GM19023 (cell line): Measurements from ENCODE around the gene IL6.
"Not testable (repeated sequence)": the region's sequence is repeated elsewhere in the genome, so short reads cannot be mapped to it uniquely, and the experiment has no call there.

Experiments
- ATAC-seq: cut with Tn5 transposase; IDR thresholded peaks from one replicate; pipeline ENCODE4 v1.9.1; 2021; ENCODE audit warnings: mild to moderate bottlenecking, moderate library complexity; ENCODE audit not compliant: unreplicated experiment

IL6 gene

DNA sequence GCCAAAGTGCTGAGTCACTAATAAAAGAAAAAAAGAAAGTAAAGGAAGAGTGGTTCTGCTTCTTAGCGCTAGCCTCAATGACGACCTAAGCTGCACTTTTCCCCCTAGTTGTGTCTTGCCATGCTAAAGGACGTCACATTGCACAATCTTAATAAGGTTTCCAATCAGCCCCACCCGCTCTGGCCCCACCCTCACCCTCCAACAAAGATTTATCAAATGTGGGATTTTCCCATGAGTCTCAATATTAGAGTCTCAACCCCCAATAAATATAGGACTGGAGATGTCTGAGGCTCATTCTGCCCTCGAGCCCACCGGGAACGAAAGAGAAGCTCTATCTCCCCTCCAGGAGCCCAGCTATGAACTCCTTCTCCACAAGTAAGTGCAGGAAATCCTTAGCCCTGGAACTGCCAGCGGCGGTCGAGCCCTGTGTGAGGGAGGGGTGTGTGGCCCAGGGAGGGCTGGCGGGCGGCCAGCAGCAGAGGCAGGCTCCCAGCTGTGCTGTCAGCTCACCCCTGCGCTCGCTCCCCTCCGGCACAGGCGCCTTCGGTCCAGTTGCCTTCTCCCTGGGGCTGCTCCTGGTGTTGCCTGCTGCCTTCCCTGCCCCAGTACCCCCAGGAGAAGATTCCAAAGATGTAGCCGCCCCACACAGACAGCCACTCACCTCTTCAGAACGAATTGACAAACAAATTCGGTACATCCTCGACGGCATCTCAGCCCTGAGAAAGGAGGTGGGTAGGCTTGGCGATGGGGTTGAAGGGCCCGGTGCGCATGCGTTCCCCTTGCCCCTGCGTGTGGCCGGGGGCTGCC, at the start of gene IL6:
Gene IL6, plus strand, starts transcription at position 294 of the 807 bp plus-strand sequence. Its CDS starts 63 bp downstream, at position 357.
- no peak for ATAC-seq

DNA sequence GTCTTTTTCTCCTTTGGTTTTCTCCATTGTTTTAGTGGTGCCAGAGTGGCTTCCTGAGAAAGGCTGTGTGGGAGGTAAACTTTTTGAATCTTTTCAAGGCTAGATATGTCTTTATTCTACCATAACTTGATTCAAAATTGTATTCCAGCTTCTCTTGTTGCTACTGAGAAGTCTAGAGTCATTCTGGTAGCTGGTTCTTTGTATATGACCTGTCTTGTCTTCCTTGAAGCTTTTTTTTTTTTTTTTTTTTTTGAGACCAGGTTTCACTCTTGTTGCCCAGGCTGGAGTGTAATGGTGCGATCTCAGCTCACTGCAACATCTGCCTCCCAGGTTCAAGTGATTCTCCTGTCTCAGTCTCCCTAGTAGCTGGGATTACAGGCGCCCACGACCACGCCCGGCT, 49.7 kb upstream of the IL6 start:
- ATAC-seq, result not testable (repeated sequence)

DNA sequence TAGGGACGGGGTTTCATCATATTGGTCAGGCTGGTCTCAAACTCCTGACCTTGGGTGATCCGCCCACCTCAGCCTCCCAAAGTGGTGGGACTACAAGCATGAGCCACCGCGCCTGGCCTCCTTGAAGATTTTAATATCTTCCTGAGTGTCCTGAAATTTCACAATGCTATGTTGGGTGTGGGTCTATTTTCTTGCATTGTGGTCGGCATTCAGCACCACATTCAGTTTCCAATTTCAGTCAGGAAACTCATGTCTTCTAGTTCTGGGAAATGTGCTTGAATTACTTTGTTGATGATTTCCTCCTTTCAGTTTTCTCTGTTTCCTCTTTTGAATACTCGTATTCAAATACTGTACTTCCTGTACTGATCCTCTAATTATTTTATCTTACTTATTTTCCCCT, 49.3 kb upstream of the IL6 start:
- no peak for ATAC-seq

DNA sequence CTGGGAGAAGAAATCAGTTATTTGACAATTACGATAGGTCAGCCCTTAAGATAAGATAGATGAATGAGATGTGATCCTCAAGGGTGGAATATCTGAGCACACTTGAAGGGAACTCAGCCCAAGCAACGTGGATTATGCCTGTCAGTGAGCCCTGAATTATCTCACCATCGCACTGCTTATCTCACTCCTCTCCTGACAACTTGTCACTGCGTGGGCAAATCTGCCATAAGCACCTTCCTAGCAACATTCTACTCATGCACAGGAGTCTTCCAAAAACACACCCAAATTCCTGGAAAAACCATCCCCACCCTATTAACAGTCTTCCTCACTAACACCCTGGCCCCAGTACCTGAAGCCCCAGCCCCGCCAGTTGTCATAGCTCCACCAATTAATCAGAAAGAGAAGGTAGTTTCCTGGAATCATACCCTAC, 46.5 kb upstream of the IL6 start:
- no peak for ATAC-seq

DNA sequence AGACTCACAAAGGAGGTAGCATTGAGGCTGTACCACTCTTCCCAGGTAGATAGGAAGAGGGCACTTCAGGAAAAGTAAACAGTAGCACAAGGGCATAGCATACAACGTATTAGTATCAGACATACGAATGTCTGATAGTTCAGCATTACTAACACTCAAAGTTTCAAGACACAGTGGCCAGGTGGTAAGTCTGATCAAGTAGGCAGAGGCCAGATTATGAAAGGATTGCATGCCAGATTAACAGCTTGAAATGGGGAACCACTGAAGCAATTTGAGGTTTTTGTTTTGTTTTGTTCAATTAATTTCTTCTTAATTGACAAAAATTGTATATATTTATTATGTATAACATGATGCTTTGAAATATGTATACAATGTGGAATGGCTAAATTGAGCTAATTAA, 45.7 kb upstream of the IL6 start:
- ATAC-seq, result no peak

DNA sequence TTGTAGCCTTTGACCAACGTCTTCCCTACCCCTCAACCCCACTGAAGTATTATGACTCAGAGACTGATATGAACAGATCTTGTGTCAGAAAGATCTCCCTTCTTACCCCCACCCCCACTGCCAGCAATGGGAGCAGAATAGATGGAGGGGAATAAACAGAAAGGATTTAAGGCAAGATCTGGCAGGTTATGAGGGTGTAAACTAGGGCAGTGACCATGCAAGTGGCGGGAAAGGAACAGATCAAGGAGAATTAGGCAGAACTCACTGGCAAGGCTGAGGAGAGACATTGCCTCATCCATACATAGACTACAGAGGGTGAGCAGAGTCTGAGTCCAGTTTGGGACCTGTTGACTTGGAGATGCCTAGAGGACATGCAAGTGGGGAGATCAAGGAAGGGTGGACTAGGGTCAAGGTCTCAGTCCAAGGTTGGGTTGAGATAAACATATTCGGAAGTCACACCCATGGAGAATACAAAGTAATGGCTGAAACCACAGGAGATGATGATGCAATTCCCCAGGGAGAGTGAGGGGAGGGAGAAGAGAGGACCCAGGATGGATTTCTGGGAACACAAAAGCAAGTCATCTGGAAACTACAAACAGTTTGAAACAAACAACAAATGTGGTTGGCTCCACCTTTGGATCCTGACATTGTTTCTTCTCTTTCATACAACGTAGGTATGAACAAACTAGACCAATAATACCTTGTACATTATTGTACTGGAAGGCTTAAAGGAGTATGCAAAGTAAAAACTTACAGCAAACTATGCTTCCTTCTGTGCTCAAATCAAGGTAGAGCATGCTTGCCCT, 44.9 kb upstream of the IL6 start:
- no peak for ATAC-seq

DNA sequence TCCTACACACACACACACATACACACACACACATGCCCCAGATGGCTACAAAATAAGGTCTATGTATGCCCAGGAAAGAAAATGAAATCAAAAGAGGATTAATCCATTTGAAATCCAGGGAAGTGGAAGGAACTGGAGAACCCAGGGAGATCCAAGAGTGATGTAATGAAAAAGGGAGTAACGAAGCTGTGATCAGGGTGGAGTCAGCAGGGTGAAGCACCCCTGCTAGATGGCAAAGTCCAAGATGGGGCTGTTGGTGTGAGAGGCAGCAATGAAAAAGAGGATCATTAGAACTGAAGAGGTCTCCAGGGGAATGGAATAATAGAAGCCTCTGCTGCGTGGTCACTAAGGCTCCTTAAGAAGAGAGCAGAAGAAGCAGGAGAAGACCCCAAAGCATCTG, 43.6 kb upstream of the IL6 start:
- ATAC-seq, result no peak

DNA sequence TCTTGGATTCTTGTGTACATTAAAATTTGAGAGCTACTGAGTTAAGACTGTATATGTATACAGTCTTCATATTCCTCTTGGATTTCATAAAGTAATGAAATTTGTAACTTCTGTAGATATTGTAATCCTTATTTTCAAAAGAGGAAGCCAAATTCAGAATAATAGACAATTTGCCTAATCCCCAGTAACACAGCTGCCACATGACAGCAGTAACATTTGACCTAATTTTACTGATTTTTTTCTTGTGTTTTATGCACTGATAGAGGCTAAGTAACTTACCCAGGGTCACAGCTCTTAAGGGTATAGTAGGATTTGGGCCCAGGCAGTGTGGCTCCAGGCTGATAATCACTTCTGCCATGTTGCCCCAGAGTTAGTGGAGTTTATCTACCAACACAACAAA, 40.4 kb upstream of the IL6 start:
- ATAC-seq, result no peak

DNA sequence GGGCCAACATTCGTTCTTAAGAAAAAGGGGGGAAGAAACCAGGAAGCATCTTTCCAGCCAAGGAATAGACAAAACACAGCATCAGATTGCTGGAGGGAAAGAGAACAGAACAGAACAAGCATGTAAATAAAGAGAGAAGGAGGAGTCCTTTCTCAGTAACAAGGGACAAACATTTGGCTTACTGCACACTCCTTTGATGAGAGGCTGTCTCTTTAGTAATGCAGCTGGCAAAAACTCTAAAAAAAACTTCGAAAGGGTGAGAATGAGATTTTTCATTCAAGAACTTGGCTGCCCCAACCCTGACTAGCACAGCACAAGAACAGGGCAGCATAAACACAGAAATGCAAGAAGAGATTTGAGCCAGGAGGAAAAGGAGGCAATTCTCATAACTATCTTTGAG, 38.9 kb upstream of the IL6 start:
- no peak for ATAC-seq

DNA sequence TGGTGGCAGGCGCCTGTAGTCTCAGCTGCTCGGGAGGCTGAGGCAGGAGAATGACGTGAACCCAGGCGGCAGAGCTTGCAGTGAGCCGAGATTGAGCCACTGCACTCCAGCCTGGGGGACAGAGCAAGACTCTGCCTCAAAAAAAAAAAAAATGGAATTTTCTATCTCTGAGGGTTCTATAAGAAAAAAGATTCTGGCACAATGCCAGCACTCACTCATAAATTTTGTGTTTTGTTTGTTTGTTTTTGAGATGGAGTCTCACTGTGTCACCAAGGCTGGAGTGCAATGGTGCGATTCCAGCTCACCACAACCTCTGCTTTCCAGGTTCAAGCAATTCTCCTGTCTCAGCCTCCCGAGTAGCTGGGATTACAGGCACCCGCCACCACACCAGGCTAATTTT, 38.1 kb upstream of the IL6 start:
- ATAC-seq, result not testable (repeated sequence)

DNA sequence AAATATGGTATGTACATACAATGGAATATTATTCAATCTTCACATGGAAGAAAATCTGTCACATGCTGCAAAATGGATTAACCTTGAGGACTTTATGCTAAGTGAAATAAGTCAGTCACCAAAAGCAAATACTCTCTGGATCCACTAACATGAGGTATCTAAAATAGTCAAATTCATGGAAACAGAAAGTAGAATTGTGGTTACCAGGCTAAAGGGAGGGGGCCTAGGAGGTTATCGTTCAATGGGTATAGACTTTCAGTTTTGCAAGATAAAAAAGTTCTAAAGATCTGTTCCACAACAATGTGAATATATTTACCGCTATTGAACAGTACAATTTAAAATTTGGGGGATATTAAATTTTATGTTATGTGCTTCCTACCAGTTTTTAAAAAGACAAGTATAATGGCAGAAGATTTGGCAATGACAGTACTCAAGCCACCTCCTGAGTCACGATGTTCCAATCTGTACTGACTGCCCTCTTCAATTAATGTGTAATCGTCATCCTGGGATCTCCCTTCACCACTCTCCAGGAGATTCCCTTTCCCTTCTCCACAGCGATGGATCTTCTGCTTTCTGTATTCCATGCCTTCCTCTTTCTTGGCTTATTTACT, 32.3 kb upstream of the IL6 start:
- ATAC-seq, result no peak

DNA sequence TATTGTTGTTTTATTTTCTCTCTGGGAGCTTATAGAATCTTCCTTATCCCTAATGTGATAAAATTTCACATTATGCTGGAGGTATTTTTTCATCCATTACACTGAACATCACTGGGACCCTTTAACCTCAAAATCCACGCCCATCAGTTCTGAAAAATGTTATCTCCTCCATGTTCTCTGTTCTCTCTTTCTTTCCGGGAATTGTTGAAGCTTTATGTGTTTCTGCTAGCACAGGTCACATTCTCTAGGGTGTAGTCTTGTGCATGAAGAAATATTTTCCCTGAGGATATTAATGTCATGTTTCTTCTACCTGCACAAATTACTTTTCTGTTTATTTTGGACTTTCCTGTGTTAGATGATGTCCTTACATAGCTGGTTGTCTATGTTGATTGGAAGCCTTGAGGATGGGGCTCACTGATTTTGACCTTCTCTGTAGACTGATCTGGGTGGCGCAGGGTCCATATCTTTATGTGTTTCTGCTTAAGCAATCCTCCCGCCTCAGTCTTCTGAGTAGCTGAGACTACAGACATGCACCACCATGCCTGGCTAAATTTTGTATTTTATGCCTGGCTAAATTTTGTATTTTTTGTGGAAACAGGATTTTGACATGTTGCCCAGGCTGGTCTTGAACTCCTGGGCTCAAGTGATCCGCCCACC, 31.4 kb upstream of the IL6 start:
- no peak for ATAC-seq

DNA sequence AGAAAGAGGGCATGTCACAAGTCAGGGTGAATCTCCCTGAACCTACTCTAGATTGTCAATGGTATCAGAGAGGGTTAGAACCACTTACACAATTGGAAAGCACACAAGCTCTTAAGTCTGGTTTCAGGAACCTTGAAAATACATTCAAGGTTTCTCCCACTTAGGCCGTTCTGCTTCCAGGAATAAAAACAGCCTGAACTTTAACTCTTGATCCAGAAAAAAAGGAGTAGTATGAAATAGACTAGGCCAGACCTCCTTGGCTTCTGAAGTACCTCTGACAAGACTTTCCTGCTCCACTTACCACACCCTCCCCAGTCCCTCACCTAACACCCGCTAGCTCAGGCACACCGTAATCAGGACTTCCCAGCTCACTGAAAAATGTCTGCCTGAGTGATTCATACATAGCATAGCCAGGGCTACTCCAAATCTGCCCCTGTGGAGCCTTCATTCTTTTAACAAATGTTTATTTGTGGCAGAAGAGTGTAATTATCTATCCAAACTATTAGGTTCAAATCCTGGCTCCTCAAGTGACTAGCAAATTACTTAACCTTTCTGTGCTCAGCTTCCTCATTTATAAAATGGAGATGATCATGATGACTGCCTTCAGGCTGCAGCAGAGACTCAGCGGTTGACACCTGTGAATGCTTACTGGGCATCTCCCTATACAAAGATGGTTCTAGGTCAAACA, 30.3 kb upstream of the IL6 start:
- no peak for ATAC-seq

DNA sequence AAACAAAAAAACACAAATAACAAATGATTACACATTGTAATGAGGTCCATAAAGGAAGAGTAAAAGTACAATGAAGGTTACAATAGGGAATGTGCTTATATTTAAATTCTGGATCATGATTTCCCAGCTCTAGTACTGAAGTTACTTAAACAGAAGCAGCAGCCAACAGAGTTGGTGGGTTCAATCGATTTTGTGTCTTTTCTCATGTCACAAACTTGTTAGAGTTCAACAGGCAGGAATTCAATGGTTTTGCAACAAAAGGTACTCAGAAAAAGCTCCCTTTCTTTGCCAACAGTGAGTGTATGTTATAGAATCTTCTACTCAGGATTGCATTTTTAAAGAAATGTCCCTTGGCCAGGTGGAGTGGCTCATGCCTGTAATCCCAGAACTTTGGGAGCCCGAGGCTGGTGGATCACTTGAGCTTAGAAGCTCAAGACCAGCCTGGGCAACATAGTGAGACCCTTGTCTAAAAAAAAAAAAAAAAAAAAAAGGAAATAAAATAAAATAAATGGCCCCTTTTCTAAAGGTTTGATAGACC, 29.6 kb upstream of the IL6 start:
- no peak for ATAC-seq

DNA sequence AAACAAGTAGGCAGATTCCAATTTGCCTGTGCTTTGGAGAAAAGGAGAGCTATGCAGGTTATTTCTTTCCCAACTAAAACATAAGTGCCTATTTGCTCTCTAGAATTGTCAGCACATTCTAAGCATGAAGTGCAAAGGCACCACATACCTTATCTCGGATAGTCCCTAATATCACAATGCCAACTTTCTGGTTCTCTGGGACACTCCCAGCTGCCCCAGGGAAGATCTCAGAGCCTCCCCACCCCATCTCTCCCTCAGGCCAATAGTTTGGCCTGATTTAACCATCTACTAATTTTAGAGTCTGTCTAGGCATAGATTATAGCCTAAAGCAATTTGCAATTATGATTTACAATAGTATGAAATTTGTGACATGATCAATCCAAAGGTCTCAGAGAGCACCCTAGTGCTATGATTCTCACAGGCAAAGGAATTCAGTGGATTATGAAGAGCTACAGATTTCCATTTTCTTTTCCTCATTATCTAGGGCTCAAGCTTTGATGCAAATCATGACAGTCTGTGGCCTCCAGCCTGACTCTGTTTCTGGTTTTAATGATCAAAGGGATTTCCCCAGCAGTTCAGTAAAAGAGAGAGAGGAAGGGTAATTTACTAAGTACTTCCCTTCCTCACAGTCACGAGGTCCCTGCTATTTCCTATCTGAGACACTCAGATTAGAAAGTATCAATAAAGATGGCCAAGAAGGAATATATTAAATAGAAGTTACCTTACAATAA, 29.0 kb upstream of the IL6 start:
- ATAC-seq, result peak; percentile 80

DNA sequence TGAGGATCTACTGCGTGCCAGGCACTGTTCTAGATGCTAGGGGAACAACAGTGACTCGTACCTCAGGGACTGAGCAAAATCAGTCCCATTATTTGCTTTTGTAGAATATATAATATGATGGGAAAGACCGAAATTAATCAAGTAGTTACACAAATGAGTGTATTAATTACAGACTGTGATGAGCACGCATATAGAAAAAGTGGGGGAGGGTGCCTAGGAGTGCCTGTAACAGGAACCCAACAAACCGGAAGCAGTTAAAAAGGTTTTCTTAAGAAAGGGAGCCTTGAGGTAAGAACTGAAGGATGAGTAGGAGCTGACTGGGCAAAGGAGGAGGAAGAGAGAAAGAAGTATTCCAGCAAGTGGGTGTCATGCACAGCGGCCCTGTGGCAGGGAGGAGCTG, 28.2 kb upstream of the IL6 start:
- ATAC-seq, result no peak

DNA sequence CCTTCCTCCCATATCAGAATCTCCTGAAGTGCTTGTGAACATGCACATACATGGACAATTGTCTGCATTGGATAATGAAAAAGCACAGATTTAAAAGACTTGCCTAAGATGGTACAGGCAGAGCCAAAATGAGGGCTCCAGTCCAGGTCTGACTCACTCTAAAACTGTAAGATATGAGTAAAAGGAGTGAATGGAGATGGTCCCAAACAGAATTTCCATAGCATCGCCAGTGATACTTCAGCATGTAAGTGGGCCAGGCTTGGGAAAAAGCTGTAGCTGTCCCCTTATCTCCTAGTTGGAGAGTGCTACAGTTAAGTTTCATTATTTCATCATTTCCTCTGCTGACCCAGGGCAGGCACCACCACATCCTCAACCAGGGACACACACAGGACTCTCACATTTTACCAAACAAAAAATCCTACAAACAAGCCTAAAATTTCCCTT, 26.4 kb upstream of the IL6 start:
- no peak for ATAC-seq

DNA sequence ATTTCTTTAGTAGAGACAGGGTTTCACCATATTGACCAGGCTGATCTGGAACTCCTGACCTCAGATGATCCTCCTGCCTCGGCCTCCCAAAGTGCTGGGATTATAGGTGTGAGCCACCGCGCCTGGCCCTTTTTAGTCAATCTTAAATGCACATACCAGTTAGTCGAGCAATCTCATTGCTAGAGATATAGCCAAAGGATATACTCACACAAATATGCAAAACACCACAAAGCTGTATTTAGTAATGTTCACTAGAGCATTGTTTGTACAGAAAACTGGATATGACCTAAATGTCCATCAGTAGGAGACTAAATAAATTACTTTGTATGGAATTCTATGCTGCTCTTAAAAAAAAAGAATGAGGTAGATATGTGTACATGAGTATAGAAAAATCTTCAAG, 24.5 kb upstream of the IL6 start:
- no peak for ATAC-seq

DNA sequence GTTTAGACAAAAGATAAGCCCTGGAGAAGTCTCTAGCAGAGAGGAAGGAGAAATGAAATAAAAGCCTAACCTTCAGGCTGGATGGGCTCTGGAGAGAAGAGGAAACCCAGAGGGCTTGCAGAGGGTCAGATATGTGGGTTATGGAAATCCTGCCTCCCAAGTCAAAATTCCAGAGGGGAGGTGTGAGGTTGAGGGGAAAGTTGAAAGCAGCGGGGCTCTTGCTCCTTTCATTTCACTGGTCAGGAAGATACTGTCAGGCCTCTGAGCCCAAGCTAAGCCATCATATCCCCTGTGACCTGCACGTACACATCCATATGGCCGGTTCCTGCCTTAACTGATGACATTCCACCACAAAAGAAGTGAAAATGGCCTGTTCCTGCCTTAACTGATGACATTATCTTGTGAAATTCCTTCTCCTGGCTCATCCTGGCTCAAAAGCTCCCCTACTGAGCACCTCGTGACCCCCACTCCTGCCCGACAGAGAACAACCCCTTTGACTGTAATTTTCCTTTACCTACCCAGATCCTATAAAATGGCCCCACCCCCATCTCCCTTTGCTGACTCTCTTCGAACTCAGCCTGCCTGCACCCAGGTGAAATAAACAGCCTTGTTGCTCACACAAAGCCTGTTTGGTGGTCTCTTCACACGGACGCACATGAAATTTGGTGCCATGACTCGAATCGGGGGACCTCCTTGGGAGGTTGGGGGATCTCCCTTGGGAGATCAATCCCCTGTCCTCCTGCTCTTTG, 23.7 kb upstream of the IL6 start:
- ATAC-seq, result not testable (repeated sequence)
